GM21529 (cell line): ENCODE measurements around the gene SCAMP2.

Experiments
- ATAC-seq: cut with Tn5 transposase; IDR thresholded peaks from one replicate; pipeline ENCODE4 v1.9.1; 2021; ENCODE audit not compliant: unreplicated experiment

SCAMP2 gene

GRCh38 chr15:74799255-74799855 lies 73.8 kb downstream of the SCAMP2 start:
- ATAC-seq: no peak

- ATAC-seq: peak; percentile 47
Observed at GRCh38 chr15:74798388-74799254, 74.5 kb downstream of the SCAMP2 start.

- ATAC-seq: no peak
Observed at GRCh38 chr15:74795966-74796625, 77.1 kb downstream of the SCAMP2 start.

GRCh38 chr15:74794970-74795349 lies 78.2 kb downstream of the SCAMP2 start:
- ATAC-seq: no peak

GRCh38 chr15:74794248-74794969 lies 78.8 kb downstream of the SCAMP2 start:
- ATAC-seq: no peak
